Mucosa of descending colon (tissue), 3 donors: ENCODE results near the gene GRB14. TPM values are rescaled to one million over a fixed set of nuclear protein-coding genes. Genes with fewer than 3 reads are reported as not detected.

Experiments used
- ATAC-seq: fragments of 200-7000 bp; cut with Tn5 transposase; one replicate; pipeline ENCODE4 v1.9.1; 2020; ENCODE audit warnings: mild to moderate bottlenecking, moderate library complexity
- DNase-seq, 3 donors: peaks; one replicate each; pipeline ENCODE4 v3.0.0-alpha.2; 2020
- H3K36me3 ChIP-seq: fragments of 200-600 bp; one replicate; pipeline ENCODE4 v1.8.0; 2021; ENCODE audit warnings: low read depth, mild to moderate bottlenecking
- H3K4me1 ChIP-seq: fragments of 200-600 bp; one replicate; pipeline ENCODE4 v1.8.0; 2021; ENCODE audit warnings: low read depth, mild to moderate bottlenecking
- H3K4me3 ChIP-seq: fragments of 200-600 bp; one replicate; pipeline ENCODE4 v1.8.0; 2021; ENCODE audit warnings: mild to moderate bottlenecking
- H3K9me3 ChIP-seq: fragments of 200-600 bp; one replicate; pipeline ENCODE4 v1.8.0; 2021; ENCODE audit warnings: mild to moderate bottlenecking
- intact Hi-C, 2 donors: fragments of 100-400 bp; cut with DNase I in 1 of 2; cut with micrococcal nuclease in 1 of 2; formaldehyde crosslinking; loops; one replicate each; pipeline versions ENCODE4 v1.11.0 to v1.11.1; 2022; cut with DNase I, micrococcal nuclease
- total RNA-seq, 3 donors: library from RNA; stranded (reverse); fragmentation: NEBNext Ultra II Directional in 2 of 3; extraction: Animal tissue kit (Norgen Biotek cat#: 25700) in 2 of 3; gene quantifications; one replicate each; pipeline versions ENCODE4 v1.2.1 to v1.2.4, GENCODE V29; 2021 to 2023
- TF ChIP-seq, protein P1 (sequence below): fragments of 200-600 bp; IDR thresholded peaks from one replicate; pipeline ENCODE4 v1.8.0; 2022; ENCODE audit warnings: antibody characterized with exemption, mild to moderate bottlenecking
- donor health status: DM: no; HTN: no; CAD: no; lungs with moderate emphysema.
- donor health status: DM: no; HTN: no; CAD: no.
- donor health status: DM: no; HTN: yes; CAD: no.

GRB14 gene
- total RNA-seq, 3 donors from 2014 or later = 0.77 to 3.4 (median 1.5) TPM

DNA sequence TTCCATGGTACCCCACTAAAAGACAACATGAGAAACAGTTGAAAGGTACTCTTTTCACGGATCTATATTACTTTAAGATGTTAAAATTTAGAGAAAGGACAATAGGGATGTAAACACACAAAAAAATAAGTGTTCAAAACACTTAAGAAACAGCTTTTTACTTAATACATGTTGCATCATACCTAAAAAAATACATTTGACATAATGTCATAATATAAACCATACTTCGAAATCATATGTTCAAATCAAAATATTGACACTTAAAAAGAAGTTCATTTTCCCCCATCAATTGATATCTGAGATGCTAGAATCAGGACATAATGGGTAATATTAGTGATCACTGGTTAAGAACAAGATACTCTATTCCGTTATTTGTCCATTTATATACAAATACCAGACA is 124.9 kb downstream of the GRB14 start:
- ATAC-seq (no peak), DNase-seq (no peak)
- H3K36me3 ChIP-seq = no peaks in the 10 kb centered on the region
- no peak overlapping the region for H3K4me3 ChIP-seq
- H3K4me1 ChIP-seq = no peaks in the 10 kb centered on the region
- intact Hi-C loops = no loop called here
- TF ChIP-seq, protein P1, sequence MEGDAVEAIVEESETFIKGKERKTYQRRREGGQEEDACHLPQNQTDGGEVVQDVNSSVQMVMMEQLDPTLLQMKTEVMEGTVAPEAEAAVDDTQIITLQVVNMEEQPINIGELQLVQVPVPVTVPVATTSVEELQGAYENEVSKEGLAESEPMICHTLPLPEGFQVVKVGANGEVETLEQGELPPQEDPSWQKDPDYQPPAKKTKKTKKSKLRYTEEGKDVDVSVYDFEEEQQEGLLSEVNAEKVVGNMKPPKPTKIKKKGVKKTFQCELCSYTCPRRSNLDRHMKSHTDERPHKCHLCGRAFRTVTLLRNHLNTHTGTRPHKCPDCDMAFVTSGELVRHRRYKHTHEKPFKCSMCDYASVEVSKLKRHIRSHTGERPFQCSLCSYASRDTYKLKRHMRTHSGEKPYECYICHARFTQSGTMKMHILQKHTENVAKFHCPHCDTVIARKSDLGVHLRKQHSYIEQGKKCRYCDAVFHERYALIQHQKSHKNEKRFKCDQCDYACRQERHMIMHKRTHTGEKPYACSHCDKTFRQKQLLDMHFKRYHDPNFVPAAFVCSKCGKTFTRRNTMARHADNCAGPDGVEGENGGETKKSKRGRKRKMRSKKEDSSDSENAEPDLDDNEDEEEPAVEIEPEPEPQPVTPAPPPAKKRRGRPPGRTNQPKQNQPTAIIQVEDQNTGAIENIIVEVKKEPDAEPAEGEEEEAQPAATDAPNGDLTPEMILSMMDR = no peak
- H3K9me3 ChIP-seq = no peaks in the 10 kb centered on the region

DNA sequence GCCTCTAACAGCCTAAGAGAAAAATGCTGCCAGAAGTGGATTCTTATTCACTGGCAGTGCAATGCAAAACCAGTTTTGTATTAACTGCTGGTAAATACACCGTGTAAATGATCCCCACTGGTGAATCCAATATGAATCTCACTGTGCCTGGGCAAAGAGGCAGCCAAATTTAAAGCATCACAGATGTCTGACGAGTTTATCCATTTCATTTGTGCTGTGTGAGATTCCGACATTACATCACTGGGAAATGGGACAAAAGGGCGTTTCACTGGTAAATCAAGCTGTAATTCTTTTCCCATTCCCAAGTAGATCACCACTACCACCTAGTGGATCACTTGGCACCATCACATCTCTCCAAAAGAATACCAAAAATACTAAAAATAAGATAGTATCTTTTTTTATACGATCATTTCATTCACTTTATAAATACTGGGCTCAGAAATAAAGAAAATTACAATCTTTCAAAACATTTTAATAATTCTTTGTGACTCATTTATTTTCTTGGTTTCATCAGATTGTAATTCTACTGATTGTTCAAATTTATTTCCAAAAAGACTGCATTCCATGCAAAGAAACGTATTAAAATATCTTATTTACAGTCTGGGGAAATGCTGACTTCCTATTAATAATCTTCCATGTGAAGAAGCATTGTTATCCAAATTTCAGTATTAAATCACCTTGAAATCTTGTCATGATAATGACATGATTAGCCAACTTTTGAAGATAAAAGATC is 125.6 kb downstream of the GRB14 start:
- DNase-seq = peak in 1 of 3 donors; percentile 4
- Histone ChIP-seq H3K36me3 (no peaks in the 10 kb centered on the region), H3K4me1 (no peaks in the 10 kb centered on the region), H3K4me3 (no peak overlapping the region), H3K9me3 (no peaks in the 10 kb centered on the region)
- peak; percentile 54 for ATAC-seq
- TF ChIP-seq, protein P1 = no peak
- intact Hi-C loops = no loop called here

DNA sequence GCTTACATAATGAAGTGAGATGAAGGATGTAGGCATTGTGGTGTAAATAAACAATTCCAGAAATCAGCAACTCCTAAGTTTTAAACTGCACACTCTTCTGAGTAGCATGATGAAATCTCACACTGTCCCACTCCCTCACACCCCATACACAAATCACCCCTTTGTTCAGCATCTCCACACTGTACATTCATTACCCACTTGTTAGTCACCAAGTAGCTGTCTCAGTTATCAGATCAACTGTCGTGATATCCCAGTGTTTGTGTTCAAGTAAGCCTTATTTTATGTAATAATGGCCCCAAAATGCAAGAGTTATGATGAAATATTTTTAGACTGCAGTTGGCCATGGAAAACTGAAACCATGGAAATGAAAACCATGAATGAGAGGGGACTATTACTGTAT is 135.7 kb downstream of the GRB14 start:
- Histone ChIP-seq H3K4me1 (no peaks in the 10 kb centered on the region), H3K4me3 (no peak overlapping the region), H3K36me3 (no peaks in the 10 kb centered on the region), H3K9me3 (no peaks in the 10 kb centered on the region)
- intact Hi-C loops = no loop called here
- DNase-seq (no peak), ATAC-seq (no peak)
- TF ChIP-seq, protein P1 = no peak

DNA sequence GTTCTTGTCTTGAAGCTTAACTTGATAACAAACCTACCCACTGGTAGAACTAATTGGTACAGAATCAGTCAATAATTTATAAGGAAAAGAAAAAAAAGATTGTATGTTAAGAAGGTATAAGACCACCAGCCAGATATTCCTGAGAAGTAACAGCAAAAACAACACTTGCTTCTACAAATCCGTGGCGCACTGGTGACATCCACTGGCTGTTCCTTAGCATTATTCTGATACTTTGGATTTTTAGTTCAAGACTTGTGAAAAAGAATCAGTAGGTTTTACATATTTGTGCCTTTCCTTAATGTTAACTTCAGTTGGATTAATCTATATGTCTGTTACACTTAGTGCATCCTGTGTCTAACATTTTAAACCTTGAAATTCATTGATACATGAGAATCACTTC is 141.8 kb downstream of the GRB14 start:
- peak in 1 of 3 donors; percentile 7 for DNase-seq

DNA sequence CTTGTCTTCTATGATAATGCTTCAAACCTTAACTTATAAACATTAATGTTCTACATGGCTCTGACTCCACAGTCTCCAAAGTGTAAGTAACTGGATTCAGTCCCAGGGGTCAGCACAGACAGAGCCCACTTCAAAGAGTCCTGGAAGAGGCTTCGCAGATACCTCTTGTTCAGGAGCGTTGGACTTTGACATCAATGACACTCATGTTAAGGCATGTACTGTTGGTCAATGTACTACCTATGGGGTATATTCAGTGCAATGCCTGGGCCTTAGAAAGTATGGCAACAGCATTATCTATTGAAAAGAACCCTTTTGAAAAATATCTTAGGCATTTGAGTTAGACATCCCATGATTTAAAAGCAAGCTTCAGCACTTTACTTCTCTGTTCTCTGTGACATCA is 143.1 kb downstream of the GRB14 start:
- no peaks in the 10 kb centered on the region for H3K9me3 ChIP-seq
- H3K36me3 ChIP-seq = no peaks in the 10 kb centered on the region
- TF ChIP-seq, protein P1 = no peak
- H3K4me3 ChIP-seq = no peak overlapping the region
- no peaks in the 10 kb centered on the region for H3K4me1 ChIP-seq
- DNase-seq = no peak
- no peak for ATAC-seq
- intact Hi-C loops = no loop called here

More for the DNA sequence above, 141.8 kb downstream of the GRB14 start:
- TF ChIP-seq, protein P1 = no peak
- intact Hi-C loops = no loop called here
- ATAC-seq = no peak
- H3K36me3 ChIP-seq = no peaks in the 10 kb centered on the region
- H3K9me3 ChIP-seq = no peaks in the 10 kb centered on the region
- H3K4me1 ChIP-seq = no peaks in the 10 kb centered on the region
- no peak overlapping the region for H3K4me3 ChIP-seq
